MM.1S (cell line): ENCODE data around the gene ARL14EPL.

Experiments
- DNase-seq: peaks from one replicate; pipeline ENCODE4 v3.0.0-alpha.2; 2015
- H2AFZ ChIP-seq: fragments of 300-600 bp; sonication (generic); 2 replicates; pipeline ENCODE4 v1.6.0; 2016; ENCODE audit warnings: antibody characterized with exemption, low read length
- H3F3A ChIP-seq: fragments of 300-600 bp; sonication (generic); 2 replicates; pipeline ENCODE4 v1.6.1; 2016; ENCODE audit warnings: mild to moderate bottlenecking, antibody characterized with exemption, low read length, moderate library complexity, mixed read lengths; ENCODE audit not compliant: insufficient read depth
- H3K27ac ChIP-seq: fragments of 300-600 bp; sonication (generic); 2 replicates; pipeline ENCODE4 v1.5.1; 2016; ENCODE audit warnings: mild to moderate bottlenecking, low read length
- H3K27me3 ChIP-seq: fragments of 300-600 bp; sonication (generic); replicated peaks from 2 replicates; pipeline ENCODE4 v1.6.0; 2016; ENCODE audit warnings: low read length; ENCODE audit not compliant: insufficient read depth
- H3K36me3 ChIP-seq: fragments of 300-600 bp; sonication (generic); replicated peaks from 2 replicates; pipeline ENCODE4 v1.6.1; 2016; ENCODE audit warnings: mild to moderate bottlenecking, low read length, mixed read lengths; ENCODE audit not compliant: insufficient read depth
- H3K4me1 ChIP-seq: fragments of 300-600 bp; sonication (generic); 2 replicates; pipeline ENCODE4 v1.6.1; 2016; ENCODE audit warnings: low read length, mixed read lengths
- H3K4me2 ChIP-seq: fragments of 300-600 bp; sonication (generic); 2 replicates; pipeline ENCODE4 v1.6.0; 2016; ENCODE audit warnings: low read depth, low read length
- H3K4me3 ChIP-seq: fragments of 300-600 bp; sonication (generic); 2 replicates; pipeline ENCODE4 v1.5.1; 2016; ENCODE audit warnings: low read length, mixed read lengths
- H3K79me2 ChIP-seq: fragments of 300-600 bp; sonication (generic); 2 replicates; pipeline ENCODE4 v1.6.1; 2016; ENCODE audit warnings: mixed run types, low read length, mixed read lengths
- H3K9ac ChIP-seq: fragments of 300-600 bp; sonication (generic); 2 replicates; pipeline ENCODE4 v1.6.1; 2016; ENCODE audit warnings: low read length, mixed read lengths
- H3K9me2 ChIP-seq: fragments of 300-600 bp; sonication (generic); replicated peaks from 2 replicates; pipeline ENCODE4 v1.6.1; 2016; ENCODE audit warnings: mild to moderate bottlenecking, low read length, mixed read lengths; ENCODE audit not compliant: insufficient read depth
- H3K9me3 ChIP-seq: fragments of 300-600 bp; sonication (generic); replicated peaks from 2 replicates; pipeline ENCODE4 v1.6.1; 2016; ENCODE audit warnings: mild to moderate bottlenecking, low read length, mixed read lengths; ENCODE audit not compliant: insufficient read depth
- H4K20me1 ChIP-seq: fragments of 300-600 bp; sonication (generic); 2 replicates; pipeline ENCODE4 v1.6.1; 2016; ENCODE audit warnings: mild to moderate bottlenecking, low read length, moderate library complexity, mixed read lengths; ENCODE audit not compliant: insufficient read depth
- CTCF ChIP-seq: fragments of 300-600 bp; sonication (generic); IDR thresholded peaks from 2 replicates; pipeline ENCODE4 v1.5.1; 2016; ENCODE audit warnings: antibody characterized with exemption, low read length, mixed read lengths
- EZH2 ChIP-seq: fragments of 300-600 bp; sonication (generic); optimal IDR thresholded peaks from 2 replicates; pipeline ENCODE3; 2017; ENCODE audit warnings: low read depth, mild to moderate bottlenecking, antibody characterized with exemption, low read length, mixed read lengths
- EZH2phosphoT487 ChIP-seq: fragments of 300-600 bp; sonication (generic); IDR thresholded peaks from 2 replicates; pipeline ENCODE4 v1.6.1; 2018; ENCODE audit warnings: antibody characterized with exemption, low read length

ARL14EPL gene

GRCh38 chr5:116044073-116044472 is 11.8 kb downstream of the ARL14EPL start:
- no peaks in the 10 kb centered on the region for H4K20me1 ChIP-seq
- no peak overlapping the region for H2AFZ ChIP-seq
- H3F3A ChIP-seq = no peaks in the 10 kb centered on the region

DNA sequence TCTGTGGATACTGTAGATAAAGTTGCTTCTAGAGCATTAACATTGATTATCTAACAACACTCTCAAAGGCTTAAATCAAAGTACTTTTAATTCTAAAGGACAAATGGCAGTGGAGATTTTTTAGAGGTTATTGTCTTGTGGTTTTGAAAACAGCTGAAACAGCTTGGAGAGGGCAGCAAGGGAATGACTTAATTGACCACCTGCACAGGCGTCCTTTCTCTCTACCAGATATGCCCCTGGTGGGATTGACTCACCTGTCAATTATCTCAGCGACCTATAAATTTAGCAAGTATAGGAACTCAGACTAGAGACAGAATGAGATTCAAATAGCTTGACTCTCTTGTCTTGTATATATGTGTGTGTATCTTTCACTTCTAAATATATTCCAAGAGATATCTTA is 13.5 kb downstream of the ARL14EPL start:
- no peak overlapping the region for H3K4me2 ChIP-seq
- no peak overlapping the region for H3K9ac ChIP-seq
- no peak overlapping the region for H3K27ac ChIP-seq
- no peaks in the 10 kb centered on the region for H3F3A ChIP-seq
- H3K36me3 ChIP-seq = no peaks in the 10 kb centered on the region
- DNase-seq = no peak
- H3K9me3 ChIP-seq = no peaks in the 10 kb centered on the region
- no peak overlapping the region for H3K4me3 ChIP-seq
- no peaks in the 10 kb centered on the region for H3K79me2 ChIP-seq
- H2AFZ ChIP-seq = no peak overlapping the region
- H3K9me2 ChIP-seq = no peaks in the 10 kb centered on the region
- no peaks in the 10 kb centered on the region for H3K4me1 ChIP-seq
- H4K20me1 ChIP-seq = no peaks in the 10 kb centered on the region
- TF ChIP-seq EZH2 (no peak), CTCF (no peak), EZH2phosphoT487 (no peak)
- H3K27me3 ChIP-seq = no peaks in the 10 kb centered on the region

More at GRCh38 chr5:116044073-116044472, 11.8 kb downstream of the ARL14EPL start:
- Histone ChIP-seq H3K27me3 (no peaks in the 10 kb centered on the region), H3K4me2 (no peak overlapping the region), H3K36me3 (no peaks in the 10 kb centered on the region), H3K4me3 (no peak overlapping the region), H3K27ac (no peak overlapping the region), H3K4me1 (no peaks in the 10 kb centered on the region), H3K9ac (no peak overlapping the region), H3K9me2 (no peaks in the 10 kb centered on the region), H3K79me2 (no peaks in the 10 kb centered on the region), H3K9me3 (no peaks in the 10 kb centered on the region)
- DNase-seq = no peak
- TF ChIP-seq CTCF (no peak), EZH2 (no peak), EZH2phosphoT487 (no peak)

- H3K9ac ChIP-seq = no peak overlapping the region
- no peak overlapping the region for H3K4me2 ChIP-seq
- no peaks in the 10 kb centered on the region for H3K79me2 ChIP-seq
- H3K27me3 ChIP-seq = no peaks in the 10 kb centered on the region
- H3K9me3 ChIP-seq = no peaks in the 10 kb centered on the region
- H3K27ac ChIP-seq = no peak overlapping the region
- H3K9me2 ChIP-seq = no peaks in the 10 kb centered on the region
- H4K20me1 ChIP-seq = no peaks in the 10 kb centered on the region
- DNase-seq = no peak
- no peaks in the 10 kb centered on the region for H3K4me1 ChIP-seq
- no peak overlapping the region for H2AFZ ChIP-seq
- no peak overlapping the region for H3K4me3 ChIP-seq
- no peaks in the 10 kb centered on the region for H3F3A ChIP-seq
- no peak for TF ChIP-seq CTCF
- no peak for TF ChIP-seq EZH2phosphoT487
- no peak for TF ChIP-seq EZH2
- no peaks in the 10 kb centered on the region for H3K36me3 ChIP-seq
These were observed 14.0 kb downstream of the ARL14EPL start for GRCh38 chr5:116046261-116046660.
